ENCODE measurements around the gene CCDC148. TPM values are rescaled to one million over a fixed set of nuclear protein-coding genes. Genes with fewer than 3 reads are reported as not detected.

CCDC148 gene
- total RNA-seq, 1 donor from 2014 or later = 3.4 TPM

- no peak for DNase-seq (ENCODE audit: low spot score)
Measured at GRCh38 chr2:158212301-158212700, 244.3 kb downstream of the CCDC148 start.

GRCh38 chr2:158211502-158211901 lies 245.1 kb downstream of the CCDC148 start:
- DNase-seq (ENCODE audit: low spot score) = no peak

- no peak for DNase-seq (ENCODE audit: low spot score)
Measured at GRCh38 chr2:158207354-158207753, 249.2 kb downstream of the CCDC148 start.

GRCh38 chr2:158205215-158205614 lies 251.3 kb downstream of the CCDC148 start:
- no peak for DNase-seq (ENCODE audit: low spot score)

GRCh38 chr2:158204741-158205165 lies 251.8 kb downstream of the CCDC148 start:
- DNase-seq (ENCODE audit: low spot score) = no peak

- no peak for DNase-seq (ENCODE audit: low spot score)
Measured at GRCh38 chr2:158202161-158202815, 254.3 kb downstream of the CCDC148 start.

GRCh38 chr2:158199928-158200650 lies 256.5 kb downstream of the CCDC148 start:
- no peak for DNase-seq (ENCODE audit: low spot score)

GRCh38 chr2:158197940-158198339 lies 258.6 kb downstream of the CCDC148 start:
- no peak for DNase-seq (ENCODE audit: low spot score)

- no peak for DNase-seq (ENCODE audit: low spot score)
Measured at GRCh38 chr2:158194229-158194628, 262.3 kb downstream of the CCDC148 start.

GRCh38 chr2:158192515-158193443 lies 263.8 kb downstream of the CCDC148 start:
- no peak for DNase-seq (ENCODE audit: low spot score)

GRCh38 chr2:158191076-158191895 lies 265.3 kb downstream of the CCDC148 start:
- DNase-seq (ENCODE audit: low spot score) = no peak

- no peak for DNase-seq (ENCODE audit: low spot score)
Measured at GRCh38 chr2:158189526-158189925, 267.0 kb downstream of the CCDC148 start.

- no peak for DNase-seq (ENCODE audit: low spot score)
Measured at GRCh38 chr2:158187908-158188307, 268.6 kb downstream of the CCDC148 start.

- DNase-seq (ENCODE audit: low spot score) = no peak
Measured at GRCh38 chr2:158184556-158185343, 271.8 kb downstream of the CCDC148 start.

- DNase-seq (ENCODE audit: low spot score) = no peak
Measured at GRCh38 chr2:158184001-158184400, 272.6 kb downstream of the CCDC148 start.

GRCh38 chr2:158182676-158183295 lies 273.8 kb downstream of the CCDC148 start:
- no peak for DNase-seq (ENCODE audit: low spot score)

GRCh38 chr2:158181171-158181570 lies 275.4 kb downstream of the CCDC148 start:
- DNase-seq (ENCODE audit: low spot score) = no peak

GRCh38 chr2:158179660-158180059 lies 276.9 kb downstream of the CCDC148 start:
- no peak for DNase-seq (ENCODE audit: low spot score)

- no peak for DNase-seq (ENCODE audit: low spot score)
Measured at GRCh38 chr2:158178646-158179045, 277.9 kb downstream of the CCDC148 start.

GRCh38 chr2:158174956-158175355 lies 281.6 kb downstream of the CCDC148 start:
- DNase-seq (ENCODE audit: low spot score) = no peak

Data from ureter (tissue), 1 donor.